C4-2B (cell line): ENCODE measurements around the gene CD36.

Experiments used
- ZFX ChIP-seq: fragments of 450-650 bp; IDR thresholded peaks from 2 replicates; pipeline ENCODE4 v1.6.1; 2017
- TF ChIP-seq, protein P1 (sequence below): fragments of 450-650 bp; conservative IDR thresholded peaks from 2 replicates; pipeline ENCODE4 v1.5.1; 2017; ENCODE audit warnings: mild to moderate bottlenecking

DNA sequence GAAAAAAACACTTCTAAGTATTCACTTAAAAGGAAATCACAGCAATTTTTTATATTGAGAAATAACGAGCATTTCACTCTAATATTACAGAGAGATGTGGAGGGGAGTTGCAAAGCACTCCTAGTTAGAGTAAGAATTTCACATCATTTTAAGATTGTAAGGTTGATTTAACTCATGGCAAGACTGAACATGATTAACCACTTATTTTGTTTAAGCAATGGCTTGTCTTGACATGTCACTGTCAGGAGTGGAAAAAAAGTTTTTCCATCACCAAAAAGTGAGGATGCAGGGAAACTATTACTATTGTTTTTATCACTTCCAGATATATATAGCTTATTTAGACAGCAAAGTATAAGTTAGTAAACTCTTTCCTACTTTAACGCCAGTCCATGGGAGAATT lies 27.1 kb downstream of the CD36 start:
- TF ChIP-seq, protein P1, sequence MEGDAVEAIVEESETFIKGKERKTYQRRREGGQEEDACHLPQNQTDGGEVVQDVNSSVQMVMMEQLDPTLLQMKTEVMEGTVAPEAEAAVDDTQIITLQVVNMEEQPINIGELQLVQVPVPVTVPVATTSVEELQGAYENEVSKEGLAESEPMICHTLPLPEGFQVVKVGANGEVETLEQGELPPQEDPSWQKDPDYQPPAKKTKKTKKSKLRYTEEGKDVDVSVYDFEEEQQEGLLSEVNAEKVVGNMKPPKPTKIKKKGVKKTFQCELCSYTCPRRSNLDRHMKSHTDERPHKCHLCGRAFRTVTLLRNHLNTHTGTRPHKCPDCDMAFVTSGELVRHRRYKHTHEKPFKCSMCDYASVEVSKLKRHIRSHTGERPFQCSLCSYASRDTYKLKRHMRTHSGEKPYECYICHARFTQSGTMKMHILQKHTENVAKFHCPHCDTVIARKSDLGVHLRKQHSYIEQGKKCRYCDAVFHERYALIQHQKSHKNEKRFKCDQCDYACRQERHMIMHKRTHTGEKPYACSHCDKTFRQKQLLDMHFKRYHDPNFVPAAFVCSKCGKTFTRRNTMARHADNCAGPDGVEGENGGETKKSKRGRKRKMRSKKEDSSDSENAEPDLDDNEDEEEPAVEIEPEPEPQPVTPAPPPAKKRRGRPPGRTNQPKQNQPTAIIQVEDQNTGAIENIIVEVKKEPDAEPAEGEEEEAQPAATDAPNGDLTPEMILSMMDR, result no peak
- no peak for TF ChIP-seq ZFX
